ENCODE data around the gene ORAI3.

GRCh38 chr16:30951750-30952149 is 2.9 kb downstream of the ORAI3 start:
- TF ChIP-seq EZH2 (conservative IDR thresholded peaks at IDR 0.05; ENCODE audit: low read depth, low read length) (no peak), MTA3 (CRISPR knock-in tag; IDR thresholded peaks at IDR 0.05) (no peak), SP1 (IDR thresholded peaks at IDR 0.05) (no peak), SP1 (CRISPR knock-in tag; IDR thresholded peaks at IDR 0.05) (no peak), POLR2AphosphoS5 (IDR thresholded peaks at IDR 0.05; ENCODE audit: low read depth, low read length) (no peak), ZBTB33 (CRISPR knock-in tag; IDR thresholded peaks at IDR 0.05) (no peak), PBX3 (CRISPR knock-in tag; IDR thresholded peaks at IDR 0.05; ENCODE audit: borderline replicate concordance) (no peak), CTCF (CRISPR knock-in tag; IDR thresholded peaks at IDR 0.05) (no peak), E2F2 (CRISPR knock-in tag; IDR thresholded peaks at IDR 0.05; ENCODE audit: borderline replicate concordance) (no peak)
